Measurements from ENCODE around the gene ANKRD11. TPM values are rescaled to one million over a fixed set of nuclear protein-coding genes. Genes with fewer than 3 reads are reported as not detected.

ANKRD11 gene
- total RNA-seq, 2 experiments from 2014 or later: 157 to 175 TPM

GRCh38 chr16:89355007-89355406, 135.4 kb downstream of the ANKRD11 start:
- CTCF ChIA-PET: no interaction called here

DNA sequence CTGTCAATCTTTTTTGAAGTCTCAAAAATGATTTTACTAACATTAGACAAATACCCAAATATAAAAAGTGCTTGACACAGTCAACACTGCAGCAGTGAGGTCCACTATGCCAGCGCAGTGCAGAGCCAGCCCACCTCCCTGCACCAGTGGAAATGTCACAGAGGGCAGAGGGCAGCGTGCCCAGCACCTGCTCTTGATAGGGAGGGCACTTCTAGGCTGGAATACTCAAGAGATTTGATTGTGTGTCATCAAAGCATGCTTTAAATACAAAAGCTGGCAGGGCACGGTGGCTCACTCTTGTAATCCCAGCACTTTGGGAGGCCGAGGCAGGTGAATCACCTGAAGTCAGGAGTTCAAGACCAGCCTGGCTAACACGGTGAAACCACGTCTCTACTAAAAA, 136.0 kb downstream of the ANKRD11 start:
- Mint-ChIP-seq H3K27ac (peak overlapping the region; percentile 51), H3K9me3 (ENCODE audit: insufficient read depth) (no peaks in the 10 kb centered on the region), H3K27me3 (ENCODE audit: low read depth) (no peaks in the 10 kb centered on the region), H3K36me3 (ENCODE audit: low read depth) (peaks cover 53% of the 10 kb centered on the region), H3K4me3 (no peak overlapping the region), H3K4me1 (ENCODE audit: low read depth) (peaks cover 93% of the 10 kb centered on the region)
- ChIA-PET POLR2A (no interaction called here), CTCF (no interaction called here)
- no peak for DNase-seq
- ATAC-seq: no peak

More at GRCh38 chr16:89355007-89355406, 135.4 kb downstream of the ANKRD11 start:
- POLR2A ChIA-PET: no interaction called here
- no peak for DNase-seq
- no peak for ATAC-seq
- H3K27me3 Mint-ChIP-seq (ENCODE audit: low read depth): no peaks in the 10 kb centered on the region
- H3K4me1 Mint-ChIP-seq (ENCODE audit: low read depth): peaks cover 94% of the 10 kb centered on the region
- peaks cover 53% of the 10 kb centered on the region for H3K36me3 Mint-ChIP-seq (ENCODE audit: low read depth)
- no peak overlapping the region for H3K4me3 Mint-ChIP-seq
- no peak overlapping the region for H3K27ac Mint-ChIP-seq
- no peaks in the 10 kb centered on the region for H3K9me3 Mint-ChIP-seq (ENCODE audit: insufficient read depth)

DNA sequence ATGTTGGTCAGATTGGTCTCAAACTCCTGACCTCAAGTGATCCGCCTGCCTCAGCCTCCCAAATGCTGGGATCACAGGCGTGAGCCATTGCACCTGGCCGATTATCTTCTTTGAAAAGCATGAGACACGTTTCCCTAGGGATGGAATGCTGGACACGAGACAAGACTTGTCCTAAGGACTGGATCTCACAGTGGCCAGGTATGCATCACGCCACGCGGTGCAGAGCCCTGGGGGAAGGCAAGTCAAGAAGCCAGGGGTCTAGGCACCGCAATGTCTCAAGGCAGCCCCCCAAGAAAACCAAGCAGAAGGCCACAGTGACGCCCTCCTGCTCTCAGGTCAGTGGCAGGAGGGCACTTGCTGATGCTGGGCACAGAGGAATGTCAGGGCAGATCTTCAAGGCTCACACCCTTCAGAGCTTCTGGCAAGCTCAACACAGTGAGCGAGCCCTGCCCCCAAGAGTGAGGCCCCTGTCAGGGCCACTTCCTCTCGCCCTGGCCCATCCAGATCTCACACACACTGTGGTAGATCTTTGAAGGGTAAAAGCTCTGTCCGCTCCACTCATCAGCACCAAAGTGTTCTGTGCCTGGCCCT, 138.2 kb downstream of the ANKRD11 start:
- Mint-ChIP-seq H3K27me3 (ENCODE audit: low read depth) (no peaks in the 10 kb centered on the region), H3K36me3 (ENCODE audit: low read depth) (peaks cover 46% of the 10 kb centered on the region), H3K4me3 (no peak overlapping the region), H3K9me3 (ENCODE audit: insufficient read depth) (no peaks in the 10 kb centered on the region), H3K27ac (peak overlapping the region; percentile 78), H3K4me1 (ENCODE audit: low read depth) (peaks cover 84% of the 10 kb centered on the region)
- ChIA-PET POLR2A (interaction anchor here (1.2 kb wide), 1 partner anchor 156 kb away, joined by 3 read pairs; the partner anchor contains the start of gene SPG7), CTCF (interaction anchor here (0.9 to 1.1 kb wide), 4 partner anchors 10 to 18 kb away, joined by 3 read pairs; no protein-coding TSS in a partner anchor)
- DNase-seq (no peak), ATAC-seq (peak; percentile 25)

- H3K27ac Mint-ChIP-seq: peak overlapping the region; percentile 78
- H3K4me3 Mint-ChIP-seq: no peak overlapping the region
- ATAC-seq (no peak), DNase-seq (no peak)
- CTCF ChIA-PET: interaction anchor here (0.9 to 1.1 kb wide), 3 partner anchors 11 to 16 kb away, joined by 3 read pairs; no protein-coding TSS in a partner anchor
- H3K36me3 Mint-ChIP-seq (ENCODE audit: low read depth): peaks cover 45% of the 10 kb centered on the region
- no peaks in the 10 kb centered on the region for H3K27me3 Mint-ChIP-seq (ENCODE audit: low read depth)
- H3K4me1 Mint-ChIP-seq (ENCODE audit: low read depth): peaks cover 83% of the 10 kb centered on the region
- POLR2A ChIA-PET: interaction anchor here (1.2 to 1.8 kb wide), 3 partner anchors 8 to 157 kb away, joined by 3 to 5 read pairs (median 3); partner anchors contain the start of gene SPG7
- H3K9me3 Mint-ChIP-seq (ENCODE audit: insufficient read depth): no peaks in the 10 kb centered on the region
Measured at GRCh38 chr16:89351645-89352044, 138.7 kb downstream of the ANKRD11 start.

- ChIA-PET POLR2A (interaction anchor here (1.2 to 1.8 kb wide), 2 partner anchors 9 to 139 kb away, joined by 3 to 5 read pairs; no protein-coding TSS in a partner anchor), CTCF (interaction anchor here (0.9 to 1.2 kb wide), 2 partner anchors 10 to 158 kb away, joined by 3 to 4 read pairs; no protein-coding TSS in a partner anchor)
- Mint-ChIP-seq H3K27ac (peak overlapping the region; percentile 13), H3K36me3 (ENCODE audit: low read depth) (peaks cover 44% of the 10 kb centered on the region), H3K9me3 (ENCODE audit: insufficient read depth) (no peaks in the 10 kb centered on the region), H3K4me3 (no peak overlapping the region), H3K4me1 (ENCODE audit: low read depth) (peaks cover 84% of the 10 kb centered on the region), H3K27me3 (ENCODE audit: low read depth) (no peaks in the 10 kb centered on the region)
- peak; percentile 43 for ATAC-seq
- DNase-seq: no peak
Measured at GRCh38 chr16:89350701-89351380, 139.5 kb downstream of the ANKRD11 start.

- no peak overlapping the region for H3K4me3 Mint-ChIP-seq
- DNase-seq (peak; percentile 42), ATAC-seq (peak; percentile 50)
- H3K27me3 Mint-ChIP-seq (ENCODE audit: low read depth): no peaks in the 10 kb centered on the region
- peak overlapping the region; percentile 48 for H3K27ac Mint-ChIP-seq
- peaks cover 41% of the 10 kb centered on the region for H3K36me3 Mint-ChIP-seq (ENCODE audit: low read depth)
- H3K4me1 Mint-ChIP-seq (ENCODE audit: low read depth): peaks cover 81% of the 10 kb centered on the region
- CTCF ChIA-PET: interaction anchor here (0.9 to 1.2 kb wide), 2 partner anchors 9 to 159 kb away, joined by 3 to 4 read pairs; no protein-coding TSS in a partner anchor
- no peaks in the 10 kb centered on the region for H3K9me3 Mint-ChIP-seq (ENCODE audit: insufficient read depth)
- POLR2A ChIA-PET: interaction anchor here (0.7 to 1.8 kb wide), 4 partner anchors 10 to 232 kb away, joined by 3 to 5 read pairs (median 4); no protein-coding TSS in a partner anchor
Measured at GRCh38 chr16:89349947-89350633, 140.3 kb downstream of the ANKRD11 start.

DNA sequence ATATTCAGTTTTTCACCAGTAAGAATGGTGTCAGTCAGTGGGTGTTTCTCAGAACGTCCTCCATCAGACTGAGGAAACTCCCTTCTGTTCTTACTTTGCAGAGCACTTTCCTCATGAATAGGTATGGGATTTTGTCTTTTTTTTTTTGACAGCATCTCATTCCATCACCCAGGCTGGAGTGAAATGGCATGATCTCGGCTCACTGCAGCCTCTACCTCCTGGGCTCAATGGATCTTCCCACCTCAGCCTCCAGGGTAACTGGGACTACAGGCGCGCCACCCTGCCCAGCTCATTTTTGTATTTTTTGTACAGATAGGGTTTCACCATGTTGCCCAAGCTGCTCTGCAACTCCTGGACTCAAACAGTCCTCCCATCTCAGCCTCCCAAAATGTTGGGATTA, 142.6 kb downstream of the ANKRD11 start:
- no peaks in the 10 kb centered on the region for H3K9me3 Mint-ChIP-seq (ENCODE audit: insufficient read depth)
- H3K4me1 Mint-ChIP-seq (ENCODE audit: low read depth): peaks cover 73% of the 10 kb centered on the region
- no peak overlapping the region for H3K4me3 Mint-ChIP-seq
- no peak overlapping the region for H3K27ac Mint-ChIP-seq
- POLR2A ChIA-PET: no interaction called here
- H3K36me3 Mint-ChIP-seq (ENCODE audit: low read depth): peaks cover 45% of the 10 kb centered on the region
- ATAC-seq (no peak), DNase-seq (no peak)
- CTCF ChIA-PET: no interaction called here
- no peaks in the 10 kb centered on the region for H3K27me3 Mint-ChIP-seq (ENCODE audit: low read depth)

DNA sequence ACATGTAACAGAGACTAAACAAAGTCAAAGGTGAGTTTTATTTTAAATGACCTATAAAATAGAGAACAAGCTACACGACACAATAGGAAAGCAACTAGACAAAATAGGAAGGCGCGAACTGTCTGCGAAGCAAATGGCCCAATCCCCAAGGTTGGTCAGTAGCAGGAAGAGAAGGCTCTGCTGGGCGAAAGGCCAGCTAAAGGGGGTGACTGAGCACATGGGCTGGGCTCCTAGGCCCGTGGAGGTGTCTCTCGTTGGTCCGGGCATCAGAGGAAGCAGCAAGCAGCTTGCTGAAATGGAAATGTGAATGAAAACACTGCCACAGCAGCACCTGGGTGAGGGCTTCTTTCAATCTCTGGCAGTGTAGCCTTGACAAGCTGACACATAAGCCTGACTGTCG, 143.5 kb downstream of the ANKRD11 start:
- DNase-seq (no peak), ATAC-seq (no peak)
- Mint-ChIP-seq H3K27ac (no peak overlapping the region), H3K9me3 (ENCODE audit: insufficient read depth) (no peaks in the 10 kb centered on the region), H3K36me3 (ENCODE audit: low read depth) (peaks cover 40% of the 10 kb centered on the region), H3K4me3 (no peak overlapping the region), H3K4me1 (ENCODE audit: low read depth) (peaks cover 71% of the 10 kb centered on the region), H3K27me3 (ENCODE audit: low read depth) (no peaks in the 10 kb centered on the region)
- ChIA-PET CTCF (no interaction called here), POLR2A (no interaction called here)

DNA sequence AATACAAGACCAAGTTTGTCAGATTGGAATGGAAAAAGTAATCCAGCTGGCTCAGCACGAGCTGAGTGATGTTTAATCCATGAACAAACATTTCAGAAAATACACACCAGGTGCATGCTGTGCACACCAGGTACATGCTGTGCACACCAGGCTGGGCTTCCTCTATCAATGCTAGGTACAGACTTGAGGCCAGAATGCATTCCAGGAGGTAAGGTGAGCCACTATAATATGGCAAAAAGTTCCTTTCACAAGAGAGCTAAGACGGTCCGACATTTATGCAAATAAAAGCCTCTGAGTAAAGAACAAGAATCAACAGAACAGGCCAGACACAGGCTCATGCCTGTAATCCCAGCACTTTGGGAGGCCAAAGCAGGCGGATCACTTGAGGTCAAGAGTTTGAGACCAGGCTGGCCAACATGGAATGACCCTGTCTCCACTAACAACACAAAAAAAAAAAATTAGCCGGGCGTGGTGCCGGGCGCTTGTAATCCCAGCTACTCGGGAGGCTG, 144.7 kb downstream of the ANKRD11 start:
- Mint-ChIP-seq H3K36me3 (ENCODE audit: low read depth) (peaks cover 30% of the 10 kb centered on the region), H3K9me3 (ENCODE audit: insufficient read depth) (no peaks in the 10 kb centered on the region), H3K4me3 (no peak overlapping the region), H3K27me3 (ENCODE audit: low read depth) (no peaks in the 10 kb centered on the region), H3K27ac (no peak overlapping the region), H3K4me1 (ENCODE audit: low read depth) (peaks cover 70% of the 10 kb centered on the region)
- CTCF ChIA-PET: no interaction called here
- no peak for ATAC-seq
- no peak for DNase-seq
- POLR2A ChIA-PET: interaction anchor here (0.6 kb wide), 1 partner anchor 28 kb away, joined by 3 read pairs; no protein-coding TSS in a partner anchor

DNA sequence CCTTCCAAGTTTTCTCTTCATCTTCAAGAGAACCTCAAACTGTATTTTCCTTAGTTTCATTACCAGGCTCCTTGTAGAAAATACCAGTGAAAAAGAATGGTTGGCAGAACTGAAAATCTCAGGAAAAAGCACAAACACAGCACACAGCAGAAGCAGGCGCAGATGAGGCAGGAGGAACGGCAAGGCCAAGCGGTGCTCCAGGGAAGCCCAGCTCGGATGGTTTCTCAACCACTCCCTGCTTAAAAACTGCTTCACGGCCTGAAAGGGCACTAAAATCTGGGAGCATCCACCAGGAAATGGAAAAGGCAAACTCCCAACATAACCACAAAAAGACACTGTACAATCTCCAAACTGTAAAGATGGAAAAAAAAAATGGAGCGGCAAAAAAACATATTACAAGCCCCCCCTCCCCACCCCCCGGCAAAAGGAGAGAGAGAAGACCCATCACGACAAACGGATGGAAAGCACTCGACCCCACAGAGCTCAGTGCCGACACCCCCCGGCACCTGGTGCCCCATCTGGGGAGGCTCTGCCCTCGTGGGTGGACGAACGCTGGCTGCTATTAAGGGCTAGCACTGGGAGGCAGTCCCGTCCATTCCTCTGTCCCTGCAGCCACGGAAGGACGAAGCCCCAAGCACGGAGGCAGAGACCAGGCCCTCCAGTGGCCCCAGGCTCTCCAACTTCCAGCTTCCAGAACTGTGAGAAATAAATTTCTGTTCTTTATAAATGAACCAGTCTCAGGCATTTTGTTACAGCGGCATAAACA, 145.3 kb downstream of the ANKRD11 start:
- ChIA-PET POLR2A (no interaction called here), CTCF (no interaction called here)
- Mint-ChIP-seq H3K27ac (no peak overlapping the region), H3K4me1 (ENCODE audit: low read depth) (peaks cover 68% of the 10 kb centered on the region), H3K36me3 (ENCODE audit: low read depth) (peaks cover 24% of the 10 kb centered on the region), H3K4me3 (no peak overlapping the region), H3K9me3 (ENCODE audit: insufficient read depth) (no peaks in the 10 kb centered on the region), H3K27me3 (ENCODE audit: low read depth) (no peaks in the 10 kb centered on the region)
- DNase-seq (no peak), ATAC-seq (no peak)

GRCh38 chr16:89344458-89344834, 145.9 kb downstream of the ANKRD11 start:
- Mint-ChIP-seq H3K27me3 (ENCODE audit: low read depth) (no peaks in the 10 kb centered on the region), H3K9me3 (ENCODE audit: insufficient read depth) (no peaks in the 10 kb centered on the region), H3K4me1 (ENCODE audit: low read depth) (peaks cover 66% of the 10 kb centered on the region), H3K4me3 (no peak overlapping the region), H3K27ac (no peak overlapping the region), H3K36me3 (ENCODE audit: low read depth) (peaks cover 19% of the 10 kb centered on the region)
- no peak for DNase-seq
- ChIA-PET CTCF (no interaction called here), POLR2A (no interaction called here)
- ATAC-seq: no peak

Measured in activated CD8-positive, alpha-beta T cell treated with anti-CD3 and anti-CD28 coated beads, Interleukin-2, amount 10 ng/mL, durations not matched to agents 7 days and 5 days (primary cell).